HG02588 (cell line): ENCODE data around the gene MYO18B.

Experiments
- ATAC-seq: cut with Tn5 transposase; IDR thresholded peaks from one replicate; pipeline ENCODE4 v1.9.1; 2021; ENCODE audit warnings: mild to moderate bottlenecking, moderate library complexity; ENCODE audit not compliant: unreplicated experiment

MYO18B gene

GRCh38 chr22:26027341-26027740 lies 285.4 kb downstream of the MYO18B start:
- ATAC-seq: no peak

DNA sequence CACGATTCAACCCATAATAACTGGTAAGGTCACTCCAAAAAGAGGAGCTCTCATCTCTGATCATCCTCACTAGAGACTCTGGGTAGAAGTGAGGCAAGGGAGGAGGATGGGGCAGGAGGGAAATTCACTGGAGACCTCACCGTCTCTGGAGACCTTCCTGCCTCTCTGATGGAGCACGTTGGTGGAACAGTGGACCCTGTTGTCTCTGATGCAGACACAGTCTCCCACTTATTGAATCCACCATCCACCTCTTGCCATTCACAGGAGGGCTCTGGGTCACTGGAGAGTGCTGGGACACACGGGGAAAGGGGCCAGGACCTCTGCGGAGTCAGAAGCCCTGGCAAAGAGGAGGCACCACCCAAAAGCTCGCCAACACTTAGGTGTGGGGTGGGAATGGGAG lies 289.7 kb downstream of the MYO18B start:
- no peak for ATAC-seq

DNA sequence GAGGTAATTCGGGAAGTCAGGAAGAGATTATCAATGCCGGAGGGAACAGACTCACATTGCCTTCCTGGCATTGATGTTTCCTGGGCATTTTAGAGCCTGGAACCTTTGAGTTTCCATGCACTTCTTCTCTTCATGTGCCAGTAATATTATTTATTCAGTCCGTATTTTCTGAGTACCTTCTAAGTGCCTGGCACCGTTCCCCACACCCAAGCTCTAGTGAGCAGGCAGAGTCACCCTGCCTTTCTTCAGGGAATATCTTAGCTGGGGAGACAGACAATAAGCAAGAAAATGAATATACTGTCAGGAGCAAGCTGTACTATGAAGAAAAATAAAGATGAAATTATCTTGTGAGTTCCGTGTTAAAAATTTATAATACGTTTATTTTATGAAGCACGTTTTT lies 291.1 kb downstream of the MYO18B start:
- ATAC-seq: no peak

GRCh38 chr22:26033586-26033985 lies 291.6 kb downstream of the MYO18B start:
- ATAC-seq: no peak

DNA sequence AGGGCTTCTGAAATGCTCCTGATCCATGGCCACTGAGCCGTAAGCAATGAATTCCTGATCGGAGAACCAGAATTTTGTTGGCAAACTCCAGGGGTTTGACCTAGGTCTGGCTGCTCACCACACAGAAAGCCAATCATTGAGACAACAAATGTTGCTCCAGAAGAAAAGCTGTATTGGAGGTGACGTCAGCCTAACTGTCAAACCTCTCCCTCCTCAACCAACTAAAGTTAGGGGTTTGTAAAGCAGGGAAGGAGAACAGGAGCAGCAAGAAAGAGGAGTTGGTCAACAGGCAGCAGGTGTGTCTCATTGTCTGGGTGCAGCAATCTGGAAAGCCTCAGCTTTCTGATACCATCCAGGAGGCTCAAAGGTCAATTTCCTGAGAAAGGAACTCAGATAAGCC lies 293.5 kb downstream of the MYO18B start:
- no peak for ATAC-seq

DNA sequence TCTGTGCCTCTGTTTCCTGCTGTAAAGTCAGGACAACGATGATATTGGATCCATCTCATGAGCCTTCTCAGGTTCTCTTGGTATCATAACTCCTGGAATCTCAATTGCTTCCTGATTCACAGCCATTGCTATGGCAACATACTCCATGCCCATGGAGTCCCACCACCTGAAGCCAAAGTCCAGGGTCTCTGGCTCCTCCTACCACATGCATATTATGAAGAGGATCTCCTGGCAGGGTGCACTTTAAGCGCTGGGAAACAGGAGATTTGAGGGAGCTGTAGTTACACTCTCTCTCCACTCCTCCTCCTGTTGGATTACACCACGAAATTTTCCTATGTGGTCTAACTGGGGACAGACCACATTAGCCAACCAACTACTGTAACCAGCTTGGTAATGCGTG lies 296.4 kb downstream of the MYO18B start:
- ATAC-seq: no peak

DNA sequence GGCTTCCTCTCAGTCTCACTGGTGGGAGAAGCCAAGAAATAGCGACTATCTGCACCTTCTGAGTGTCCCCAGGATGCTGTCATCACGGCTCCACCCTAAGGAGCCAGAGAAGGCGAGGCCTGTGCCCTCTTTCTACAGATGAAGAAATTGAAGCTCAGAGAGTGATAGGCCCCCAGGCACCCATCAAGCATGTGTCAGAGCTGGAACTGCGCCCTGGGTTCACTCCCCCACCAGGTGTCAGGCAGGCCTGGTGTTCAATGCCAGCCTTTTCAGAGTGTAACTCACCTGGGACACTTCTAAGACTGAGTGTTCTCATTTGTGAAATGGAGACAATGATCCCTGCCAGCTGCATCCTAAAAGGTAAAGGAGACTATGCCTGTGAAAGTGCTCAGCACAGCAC lies 299.9 kb downstream of the MYO18B start:
- no peak for ATAC-seq

- ATAC-seq: no peak
These were observed 301.0 kb downstream of the MYO18B start for GRCh38 chr22:26043031-26043430.

- no peak for ATAC-seq
These were observed 303.1 kb downstream of the MYO18B start for GRCh38 chr22:26045051-26045450.

DNA sequence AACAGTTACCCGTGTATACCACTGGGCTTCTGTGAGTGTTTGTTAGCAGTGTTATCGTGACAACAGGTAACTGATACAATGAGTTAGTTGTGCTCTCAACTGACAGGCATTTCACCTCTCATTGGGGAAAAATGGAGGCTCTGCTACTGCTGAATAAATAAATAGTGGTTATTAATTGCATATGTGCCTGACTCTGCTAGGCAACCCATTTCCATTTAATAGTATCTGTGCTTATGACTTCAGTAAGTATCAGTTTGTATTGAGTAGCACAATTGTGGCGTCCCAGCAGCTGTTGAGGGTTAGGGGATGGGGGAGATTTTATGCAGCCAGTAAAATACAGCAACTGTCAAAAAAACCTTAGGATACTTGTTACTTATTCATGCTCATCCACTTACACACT lies 303.9 kb downstream of the MYO18B start:
- ATAC-seq: no peak

DNA sequence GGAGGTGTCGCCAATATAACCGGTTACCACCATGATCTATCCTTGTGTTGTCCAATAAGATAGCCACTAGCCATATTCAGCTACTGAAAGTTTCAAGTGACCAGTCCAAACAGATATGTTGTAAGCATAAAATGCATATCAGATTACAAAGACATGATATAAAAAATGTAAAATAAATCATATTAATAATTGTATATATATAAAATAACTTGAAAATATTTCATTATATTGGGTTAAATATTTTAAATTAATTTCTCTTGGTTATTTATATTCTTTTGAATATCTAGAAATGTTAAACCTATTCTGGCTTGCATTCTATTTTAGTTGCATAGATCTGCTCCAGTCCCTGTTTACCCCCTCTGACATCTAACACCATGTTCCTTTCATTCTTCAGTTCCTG lies 305.5 kb downstream of the MYO18B start:
- no peak for ATAC-seq

- no peak for ATAC-seq
These were observed 305.9 kb downstream of the MYO18B start for GRCh38 chr22:26047920-26048319.

- no peak for ATAC-seq
These were observed 308.1 kb downstream of the MYO18B start for GRCh38 chr22:26050079-26050478.

GRCh38 chr22:26053737-26054316 lies 311.8 kb downstream of the MYO18B start:
- no peak for ATAC-seq

DNA sequence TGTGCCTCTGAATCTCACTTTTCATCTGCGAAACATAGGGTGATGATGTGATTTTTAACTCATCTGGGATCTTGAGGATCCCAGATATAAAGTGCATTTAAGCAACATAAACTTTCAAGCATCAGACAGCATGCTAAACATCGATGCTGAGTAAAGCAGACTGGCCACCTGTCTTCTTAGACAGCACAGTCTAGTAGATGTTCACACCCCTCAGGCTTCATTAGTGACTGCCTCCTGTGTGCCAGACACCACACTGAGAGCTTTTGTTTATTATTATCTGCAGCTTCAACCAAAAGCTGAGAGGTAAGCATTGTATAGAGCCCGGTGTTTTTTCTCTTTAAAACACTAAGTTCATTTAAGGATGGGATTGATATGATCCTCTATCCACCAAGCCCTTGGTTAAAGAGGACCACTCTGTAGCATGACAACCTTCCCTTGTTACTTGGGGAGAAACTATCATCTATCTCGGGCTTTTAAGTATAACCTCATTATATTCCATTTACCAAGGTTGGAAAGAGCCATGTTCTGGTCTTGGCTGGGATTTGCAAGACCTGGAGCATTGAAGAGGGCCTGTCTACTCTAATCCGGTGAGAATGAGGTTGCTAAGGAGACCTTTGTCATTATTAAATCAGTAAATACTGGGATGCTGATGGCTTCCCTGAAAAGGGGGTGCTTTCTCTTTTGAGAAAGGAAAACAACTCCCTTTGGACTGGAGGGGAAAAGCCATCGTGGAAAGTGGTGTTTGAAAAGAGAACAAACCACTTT lies 313.0 kb downstream of the MYO18B start:
- no peak for ATAC-seq

DNA sequence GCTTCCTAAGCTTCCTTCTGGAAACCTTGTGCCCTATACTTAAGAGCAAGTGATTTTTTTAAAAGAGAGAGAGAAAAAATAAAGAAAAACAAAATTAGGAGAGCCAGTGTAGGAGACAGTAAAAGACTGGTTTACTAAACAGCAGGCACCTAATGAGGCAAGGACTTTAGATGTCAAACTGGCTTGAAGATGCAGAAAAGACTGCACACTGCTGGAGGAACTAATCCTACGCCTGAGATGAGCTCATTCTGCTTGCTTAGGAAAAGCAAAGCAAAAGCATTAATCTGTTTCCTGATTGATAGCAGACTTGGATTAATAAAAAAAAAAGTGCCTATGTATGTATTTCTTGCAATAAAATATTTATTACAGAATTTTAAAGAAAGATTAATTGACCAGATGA lies 313.7 kb downstream of the MYO18B start:
- no peak for ATAC-seq

GRCh38 chr22:26056455-26057200 lies 314.6 kb downstream of the MYO18B start:
- ATAC-seq: no peak

- ATAC-seq: no peak
These were observed 315.7 kb downstream of the MYO18B start for GRCh38 chr22:26057731-26058130.

GRCh38 chr22:26064048-26064447 lies 322.1 kb downstream of the MYO18B start:
- ATAC-seq: no peak

- ATAC-seq: no peak
These were observed 323.9 kb downstream of the MYO18B start for GRCh38 chr22:26065847-26066246.

DNA sequence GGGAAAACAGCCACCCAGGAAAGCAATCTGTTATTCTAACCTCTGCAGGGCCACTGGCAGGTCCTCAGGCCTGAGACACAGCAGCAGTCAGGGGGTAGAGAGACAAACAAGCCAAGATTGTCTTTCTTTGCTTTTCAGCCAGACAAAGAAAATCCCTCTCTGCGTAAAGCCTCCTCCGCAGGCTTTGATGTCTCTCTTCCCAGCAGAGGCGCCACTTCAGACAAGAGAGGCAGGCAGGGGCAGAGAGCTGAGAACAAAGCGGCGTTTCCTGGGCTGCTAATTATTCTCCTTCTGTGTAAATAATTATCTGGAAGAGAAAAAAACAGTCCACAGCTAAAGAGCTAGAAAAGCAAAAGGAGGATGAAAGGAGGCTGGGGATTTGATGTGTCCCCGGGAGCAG lies 324.5 kb downstream of the MYO18B start:
- no peak for ATAC-seq

GRCh38 chr22:26068571-26068970 lies 326.6 kb downstream of the MYO18B start:
- ATAC-seq: no peak
